Common myeloid progenitor, CD34-positive (primary cell): Measurements from ENCODE around the gene HCRTR1.

Source experiments
- CTCF ChIA-PET: fragments of 350-600 bp; sonication (Branson Sonifier 250); formaldehyde crosslinking; loops from one replicate; lab custom pipeline; 2021; ENCODE audit warnings: antibody characterized with exemption; lab: Charles Lee
- POLR2A ChIA-PET: fragments of 350-600 bp; sonication (Branson Sonifier 250); formaldehyde crosslinking; loops from one replicate; lab custom pipeline; 2021; ENCODE audit warnings: antibody characterized with exemption; lab: Charles Lee
- DNase-seq, 3 donors: peaks; one replicate each; pipeline versions ENCODE4 v3.0.0 to v3.0.0-alpha.2; 2013
- H3K27ac ChIP-seq, 2 experiments: 1 replicate in 1 of 2; 2 replicates in 1 of 2; pipeline ENCODE4 v1.7.0; 2013; ENCODE audit warnings: inconsistent platforms in 2 of 2, low read length in 2 of 2, mild to moderate bottlenecking in 2 of 2, low read depth in 1 of 2, moderate library complexity in 1 of 2; ENCODE audit not compliant: severe bottlenecking in 2 of 2, insufficient read depth in 1 of 2, poor library complexity in 1 of 2
- H3K27me3 ChIP-seq, 5 experiments: replicated peaks in 2 of 5; 1 replicate in 3 of 5; 2 replicates in 2 of 5; pipeline versions ENCODE4 v1.6.1 to v1.7.0; 2013; ENCODE audit warnings: low read length in 4 of 5, mild to moderate bottlenecking in 2 of 5, moderate library complexity in 2 of 5, inconsistent platforms in 1 of 5; ENCODE audit not compliant: insufficient read depth in 5 of 5, control insufficient read depth in 4 of 5
- H3K36me3 ChIP-seq, 4 experiments: 1 replicate in 2 of 4; 2 replicates in 2 of 4; pipeline versions ENCODE4 v1.6.1 to v1.7.0; 2013; ENCODE audit warnings: low read length in 3 of 4, control low read depth in 1 of 4, mild to moderate bottlenecking in 1 of 4; ENCODE audit not compliant: control insufficient read depth in 4 of 4, insufficient read depth in 4 of 4
- H3K4me1 ChIP-seq, 4 experiments: 1 replicate in 3 of 4; 2 replicates in 1 of 4; pipeline versions ENCODE4 v1.6.1 to v1.7.1; 2013; ENCODE audit warnings: low read length in 3 of 4, mild to moderate bottlenecking in 3 of 4, control low read depth in 1 of 4, inconsistent platforms in 1 of 4, moderate library complexity in 1 of 4; ENCODE audit not compliant: control insufficient read depth in 4 of 4, insufficient read depth in 4 of 4; ENCODE audit errors: control extremely low read depth in 1 of 4
- H3K4me3 ChIP-seq, 7 experiments: 1 replicate in 4 of 7; 2 replicates in 3 of 7; pipeline versions ENCODE4 v1.5.1 to v1.7.0; 2013; ENCODE audit warnings: mild to moderate bottlenecking in 7 of 7, low read length in 6 of 7, moderate library complexity in 6 of 7, inconsistent platforms in 2 of 7, low read depth in 2 of 7, control low read depth in 1 of 7; ENCODE audit not compliant: insufficient read depth in 4 of 7, control insufficient read depth in 1 of 7; ENCODE audit errors: extremely low read depth in 1 of 7
- H3K9me3 ChIP-seq, 5 experiments: 1 replicate in 4 of 5; 2 replicates in 1 of 5; pipeline versions ENCODE4 v1.6.1 to v1.7.1; 2013; ENCODE audit warnings: low read length in 4 of 5, mild to moderate bottlenecking in 2 of 5, inconsistent platforms in 1 of 5, low read depth in 1 of 5, moderate library complexity in 1 of 5; ENCODE audit not compliant: control insufficient read depth in 4 of 5, insufficient read depth in 2 of 5; ENCODE audit errors: control extremely low read depth in 1 of 5
- WGBS: methylation state at CpG from one replicate; pipeline ENCODE4 v1.1.5; 2013; ENCODE audit not compliant: insufficient coverage; 5-methylcytosine and 5-hydroxymethylcytosine counted together

Gene HCRTR1

DNA sequence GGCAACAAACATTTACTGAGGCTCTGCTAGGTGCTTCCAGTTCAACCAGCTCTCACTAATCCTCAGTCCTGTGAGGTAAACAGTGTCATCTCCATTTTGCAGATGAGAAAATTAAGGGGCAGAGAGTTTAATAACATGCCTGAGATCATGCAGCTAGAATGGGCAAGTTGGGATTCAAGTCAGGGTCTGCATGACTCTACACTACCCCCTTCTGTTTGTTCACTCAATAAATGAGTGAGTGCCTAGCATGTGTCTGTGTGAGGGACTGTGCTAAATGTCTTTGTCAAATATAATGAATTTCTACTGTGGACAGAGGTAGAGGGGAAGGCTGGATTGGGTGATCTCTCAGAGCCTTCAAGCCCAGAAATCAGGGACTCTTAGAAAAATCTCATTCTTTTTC is 22.7 kb downstream of the HCRTR1 start:
- Histone ChIP-seq H3K27me3 (no peaks in the 10 kb centered on the region), H3K4me1 (peaks cover 7 to 42% (median 20%) of the 10 kb centered on the region in 4 experiments), H3K27ac (no peak overlapping the region), H3K9me3 (no peaks in the 10 kb centered on the region), H3K36me3 (peaks cover 0 to 9% (median under 1%) of the 10 kb centered on the region in 4 experiments), H3K4me3 (no peak overlapping the region)
- ChIA-PET CTCF (interaction anchor here (0.7 to 2.9 kb wide), 9 partner anchors 11 to 148 kb away, joined by 3 to 9 read pairs (median 3); no protein-coding TSS in a partner anchor), POLR2A (interaction anchor here (0.5 kb wide), 1 partner anchor 13 kb away, joined by 3 read pairs; no protein-coding TSS in a partner anchor)
- no peak for DNase-seq

DNA sequence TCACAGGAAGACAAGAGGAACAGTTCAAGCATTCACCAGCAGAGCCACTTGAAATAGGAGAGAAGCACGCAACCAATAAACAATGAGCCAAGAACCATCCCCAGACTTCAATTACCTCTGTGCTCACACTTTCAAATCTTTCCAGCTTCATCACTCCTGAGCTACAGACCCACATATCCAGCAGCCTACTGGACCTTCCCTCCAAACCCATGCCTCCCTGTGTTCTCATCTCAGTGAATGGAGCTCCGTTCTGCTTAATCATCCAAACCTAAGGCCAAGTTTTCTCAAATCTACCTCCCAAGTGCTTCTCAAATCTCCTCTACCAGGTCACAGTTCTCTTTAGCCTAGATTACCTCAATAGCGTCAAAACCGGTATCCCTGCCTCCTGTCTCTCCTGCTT is 23.5 kb downstream of the HCRTR1 start:
- POLR2A ChIA-PET: no interaction called here
- DNase-seq: no peak
- 94% methylated on average over 3 of the region's 4 CpGs for WGBS
- CTCF ChIA-PET: interaction anchor here (0.8 to 2.9 kb wide), 6 partner anchors 53 to 219 kb away, joined by 3 to 9 read pairs (median 4); no protein-coding TSS in a partner anchor
- Histone ChIP-seq H3K27me3 (no peaks in the 10 kb centered on the region), H3K4me1 (peaks cover 11 to 48% (median 28%) of the 10 kb centered on the region in 4 experiments), H3K36me3 (peaks cover 0 to 3% (median 0%) of the 10 kb centered on the region in 4 experiments), H3K27ac (no peak overlapping the region), H3K9me3 (no peaks in the 10 kb centered on the region), H3K4me3 (no peak overlapping the region)

DNA sequence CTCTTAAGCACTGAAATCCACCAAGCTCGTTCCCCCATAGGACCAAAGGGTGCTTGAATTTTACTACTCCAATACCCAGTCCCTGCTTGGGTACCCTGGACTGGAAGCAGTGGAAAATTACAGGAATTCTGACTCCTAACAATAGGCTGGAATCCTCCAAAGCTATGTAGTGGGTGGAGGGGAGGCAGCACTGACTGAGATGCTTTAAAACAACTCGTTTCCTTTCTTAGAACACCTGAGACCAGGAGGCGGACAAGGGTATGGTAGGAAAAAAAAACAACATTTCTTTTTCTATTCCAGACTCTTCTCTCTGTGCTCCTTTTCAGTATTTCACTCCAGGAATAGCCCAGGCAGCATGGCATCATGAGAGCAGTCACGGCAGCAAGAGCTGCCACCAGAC is 24.9 kb downstream of the HCRTR1 start:
- CTCF ChIA-PET: interaction anchor here (1.6 to 3.2 kb wide), 2 partner anchors 9 to 21 kb away, joined by 3 to 29 read pairs; no protein-coding TSS in a partner anchor
- no peak for DNase-seq
- 100% methylated on average over 2 of the region's 4 CpGs for WGBS
- H3K4me3 ChIP-seq: no peak overlapping the region
- POLR2A ChIA-PET: no interaction called here
- no peak overlapping the region for H3K27ac ChIP-seq
- H3K27me3 ChIP-seq: no peaks in the 10 kb centered on the region
- peaks cover 11 to 44% (median 28%) of the 10 kb centered on the region in 4 experiments for H3K4me1 ChIP-seq
- H3K9me3 ChIP-seq: no peaks in the 10 kb centered on the region
- peaks cover 0 to 3% (median 0%) of the 10 kb centered on the region in 4 experiments for H3K36me3 ChIP-seq

DNA sequence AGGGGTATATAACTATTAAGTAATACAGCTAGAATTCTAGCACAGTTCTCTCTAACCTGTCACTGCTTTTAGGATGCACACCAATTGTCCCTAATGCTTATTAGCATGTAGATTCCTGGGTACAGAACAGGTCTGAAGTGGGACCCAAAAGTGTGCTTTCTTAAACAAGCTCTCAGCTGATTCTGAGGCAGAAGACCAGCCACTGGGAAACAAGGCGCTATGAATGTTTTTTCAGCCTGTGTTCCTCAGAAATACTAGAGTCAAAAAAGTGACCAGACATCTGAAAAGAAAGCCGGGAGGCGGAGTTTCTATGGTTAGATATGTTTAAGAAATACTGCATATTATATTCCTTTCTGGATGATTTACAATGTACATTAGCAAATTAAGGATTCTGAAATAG is 25.4 kb downstream of the HCRTR1 start:
- no peak overlapping the region for H3K27ac ChIP-seq
- POLR2A ChIA-PET: no interaction called here

DNA sequence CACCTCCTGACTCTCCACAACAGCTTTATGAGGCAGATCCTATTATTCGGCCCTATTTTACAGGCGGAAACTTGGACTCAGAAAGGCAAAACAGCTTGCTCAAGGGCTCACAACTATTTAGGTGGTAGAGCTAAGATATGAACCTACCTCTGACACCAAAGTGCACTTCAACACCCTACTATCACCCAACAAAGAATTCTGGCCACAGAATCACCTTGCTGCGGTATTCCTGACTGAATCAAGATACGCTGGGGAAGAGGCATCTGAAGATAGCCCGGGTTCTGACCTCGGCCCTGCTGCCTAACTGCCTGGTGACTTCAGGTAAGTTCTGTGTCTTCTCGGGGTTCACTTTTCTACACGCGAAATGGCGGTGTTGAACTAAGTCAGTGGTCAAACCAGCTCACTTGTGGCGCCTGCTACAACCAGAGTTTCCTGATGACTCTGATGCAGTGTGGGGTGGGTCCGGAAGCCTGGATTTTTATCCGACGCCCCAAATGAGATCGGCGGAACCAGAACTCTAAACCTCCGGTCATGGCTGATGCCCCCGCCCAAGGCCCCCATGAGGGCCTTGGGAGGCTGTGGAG is 26.6 kb downstream of the HCRTR1 start:
- ChIA-PET CTCF (interaction anchor here (0.7 to 3.2 kb wide), 6 partner anchors 11 to 249 kb away, joined by 3 to 29 read pairs (median 4); no protein-coding TSS in a partner anchor), POLR2A (interaction anchor here (0.6 to 1.4 kb wide), 6 partner anchors 9 to 300 kb away, joined by 3 to 5 read pairs (median 3); no protein-coding TSS in a partner anchor)
- Histone ChIP-seq H3K4me3 (peak overlapping the region; percentile 82 to 100 (median 92)), H3K9me3 (no peaks in the 10 kb centered on the region), H3K36me3 (peaks cover 0 to 3% (median 0%) of the 10 kb centered on the region in 4 experiments), H3K27ac (peak overlapping the region; percentile 99), H3K27me3 (no peaks in the 10 kb centered on the region), H3K4me1 (peaks cover 11 to 35% (median 28%) of the 10 kb centered on the region in 4 experiments)
- no peak for DNase-seq
- WGBS: 0% methylated on average over 14 of the region's 18 CpGs

More for the DNA sequence above, 25.4 kb downstream of the HCRTR1 start:
- peaks cover 0 to 3% (median 0%) of the 10 kb centered on the region in 4 experiments for H3K36me3 ChIP-seq
- no peaks in the 10 kb centered on the region for H3K27me3 ChIP-seq
- WGBS: no CpG with 5 or more reads among the region's 3 CpGs
- H3K4me3 ChIP-seq: no peak overlapping the region
- CTCF ChIA-PET: interaction anchor here (0.7 to 3.2 kb wide), 4 partner anchors 10 to 78 kb away, joined by 3 to 29 read pairs (median 4); no protein-coding TSS in a partner anchor
- H3K4me1 ChIP-seq: peaks cover 11 to 44% (median 28%) of the 10 kb centered on the region in 4 experiments
- DNase-seq: no peak
- H3K9me3 ChIP-seq: no peaks in the 10 kb centered on the region

DNA sequence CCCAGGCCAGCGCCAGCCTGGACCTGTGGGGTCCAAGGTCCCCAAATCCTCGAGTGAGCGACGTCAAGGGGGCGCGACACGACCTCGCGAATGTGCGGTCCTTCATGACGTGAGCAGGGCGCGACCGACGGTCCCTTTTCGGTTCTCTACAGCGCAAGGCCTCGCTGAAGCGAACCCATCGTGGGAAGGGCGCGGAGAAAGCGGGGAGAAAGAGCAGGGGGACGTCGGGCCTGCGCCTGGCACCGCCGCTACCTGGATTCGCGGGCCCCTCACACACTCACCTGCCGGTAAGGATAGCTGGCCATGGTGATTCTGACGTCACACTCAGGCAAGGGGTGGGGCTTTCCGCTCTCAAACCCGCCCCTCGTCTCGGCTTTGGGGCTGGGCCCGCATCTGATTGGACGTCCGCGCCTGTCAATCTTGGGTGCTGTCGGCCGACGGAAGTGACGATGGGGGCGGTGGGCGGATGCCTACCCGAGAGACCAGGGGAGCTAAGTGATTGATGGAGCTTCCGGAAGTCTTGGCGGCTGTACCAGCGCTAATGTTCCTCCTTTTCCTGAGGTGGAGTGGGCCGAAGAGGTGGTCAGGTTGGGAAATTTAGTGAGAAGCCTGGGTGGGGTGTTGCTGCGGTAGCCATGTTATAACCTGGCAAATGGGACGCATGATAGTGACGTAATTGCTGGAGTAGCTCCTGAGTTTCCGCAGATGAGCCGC is 27.2 kb downstream of the HCRTR1 start, which contains the start of gene PEF1:
PEF1 (minus strand) TSS at position 317 of the 714 bp plus-strand sequence; CDS start at position 305, 12 bp downstream.
- H3K27me3 ChIP-seq: no peaks in the 10 kb centered on the region
- H3K4me1 ChIP-seq: peaks cover 11 to 28% (median 25%) of the 10 kb centered on the region in 4 experiments
- DNase-seq: peak; percentile 99
- H3K27ac ChIP-seq: peak within 1 kb of the TSS; percentile 99
- H3K36me3 ChIP-seq: peaks cover 0 to 3% (median 0%) of the 10 kb centered on the region in 4 experiments
- no peaks in the 10 kb centered on the region for H3K9me3 ChIP-seq
- POLR2A ChIA-PET: interaction anchor here (0.6 to 1.4 kb wide), 11 partner anchors 8 to 300 kb away, joined by 3 to 5 read pairs (median 3); no protein-coding TSS in a partner anchor
- H3K4me3 ChIP-seq: peak within 1 kb of the TSS; percentile 82 to 100 (median 92)
- CTCF ChIA-PET: interaction anchor here (0.6 to 3.2 kb wide), 11 partner anchors 11 to 250 kb away, joined by 3 to 29 read pairs (median 4); no protein-coding TSS in a partner anchor
- WGBS: under 1% methylated on average over 54 of the region's 56 CpGs
